T-helper 22 cell (primary cell): ENCODE data around the gene VPS26A.

Experiments used
- DNase-seq: peaks from one replicate; pipeline ENCODE4 v3.0.0-alpha.2; 2020; ENCODE audit warnings: low read depth

The VPS26A gene

DNA sequence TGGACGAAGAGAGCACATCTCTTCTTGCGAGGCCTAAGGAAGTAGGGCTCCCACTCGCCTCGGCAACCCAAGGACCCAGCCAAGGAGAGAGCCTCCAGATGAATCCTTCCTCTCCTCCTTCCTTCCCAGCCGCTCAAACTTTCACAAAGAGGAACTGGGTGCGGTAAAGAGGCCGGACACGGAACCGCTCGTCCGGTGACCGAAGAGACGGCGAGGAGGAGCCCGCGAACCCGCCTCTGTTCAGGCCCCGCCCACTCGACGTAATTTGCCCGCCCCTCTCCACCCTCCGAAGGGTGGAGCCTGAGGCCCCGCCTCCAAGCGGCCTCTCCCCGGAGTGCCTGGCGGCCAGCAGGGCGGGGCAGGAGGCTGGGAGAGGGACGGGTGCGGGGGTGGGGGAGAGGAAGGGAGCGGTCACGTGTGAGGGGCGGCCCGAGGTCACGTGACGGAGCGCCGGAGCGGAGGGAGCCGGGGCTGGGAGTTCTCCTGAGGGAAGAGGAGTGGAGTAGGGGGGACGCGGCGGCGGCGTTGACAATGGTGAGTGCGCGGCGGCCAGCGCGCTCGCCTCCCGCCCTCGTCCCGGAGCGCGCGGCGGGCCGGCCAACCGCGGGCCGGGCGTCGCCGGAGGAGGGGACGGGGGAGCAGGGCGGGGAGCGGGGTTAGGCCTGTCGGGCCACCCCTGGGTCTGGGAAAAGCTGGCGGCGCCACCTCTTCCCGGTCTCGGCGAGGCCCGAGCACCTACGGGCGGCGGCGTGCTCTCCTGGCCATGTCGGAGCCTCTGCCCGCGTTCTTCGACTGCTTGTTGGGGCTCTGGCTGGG lies at the start of gene VPS26A:
Gene VPS26A (plus strand): TSS at position 432 of the 816 bp plus-strand sequence. CDS start 100 bp downstream, at position 532.
- peak; percentile 98 for DNase-seq

DNA sequence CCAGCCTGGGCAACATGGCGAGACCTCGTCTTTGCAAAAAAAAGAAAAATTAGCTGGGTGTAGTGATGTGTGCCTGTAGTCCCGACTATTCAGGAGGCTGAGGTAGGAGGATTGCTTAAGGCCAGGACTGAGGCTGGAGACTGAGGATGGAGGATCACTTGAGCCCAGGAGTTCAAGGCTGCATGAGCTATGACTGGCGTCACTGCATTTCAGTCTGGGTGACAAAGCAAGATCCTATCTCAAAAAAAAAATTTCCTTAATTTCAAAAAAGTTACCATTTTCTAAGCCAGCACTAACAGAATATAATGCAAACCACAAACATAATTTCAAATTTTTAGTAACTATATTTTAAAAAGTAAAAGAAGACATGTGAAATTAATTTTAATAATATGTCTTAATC lies 49.4 kb upstream of the VPS26A start:
- no peak for DNase-seq

DNA sequence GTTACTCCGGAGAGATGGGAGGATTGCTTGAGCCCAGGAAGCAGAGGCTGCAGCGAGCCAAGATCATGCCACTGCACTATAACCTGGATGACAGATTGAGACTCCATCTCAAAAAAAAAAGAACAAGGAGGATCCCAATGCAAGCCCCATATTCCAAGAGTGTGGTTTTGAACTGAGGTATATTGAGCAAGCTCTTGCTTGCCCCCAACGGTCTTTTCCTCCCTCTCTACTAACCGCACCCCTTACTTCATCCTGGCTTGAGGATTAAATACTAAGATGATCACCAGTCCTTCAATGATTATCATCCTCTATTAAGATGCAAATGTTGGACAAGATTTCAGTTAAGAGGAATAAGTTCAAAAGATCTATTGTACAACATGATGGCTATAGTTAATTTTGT lies 48.5 kb upstream of the VPS26A start:
- no peak for DNase-seq

GRCh38 chr10:69078311-69078710 lies 45.7 kb upstream of the VPS26A start:
- no peak for DNase-seq

- DNase-seq: no peak
Measured at GRCh38 chr10:69080226-69080625, 43.8 kb upstream of the VPS26A start.

GRCh38 chr10:69086001-69086509 lies 37.9 kb upstream of the VPS26A start:
- no peak for DNase-seq

DNA sequence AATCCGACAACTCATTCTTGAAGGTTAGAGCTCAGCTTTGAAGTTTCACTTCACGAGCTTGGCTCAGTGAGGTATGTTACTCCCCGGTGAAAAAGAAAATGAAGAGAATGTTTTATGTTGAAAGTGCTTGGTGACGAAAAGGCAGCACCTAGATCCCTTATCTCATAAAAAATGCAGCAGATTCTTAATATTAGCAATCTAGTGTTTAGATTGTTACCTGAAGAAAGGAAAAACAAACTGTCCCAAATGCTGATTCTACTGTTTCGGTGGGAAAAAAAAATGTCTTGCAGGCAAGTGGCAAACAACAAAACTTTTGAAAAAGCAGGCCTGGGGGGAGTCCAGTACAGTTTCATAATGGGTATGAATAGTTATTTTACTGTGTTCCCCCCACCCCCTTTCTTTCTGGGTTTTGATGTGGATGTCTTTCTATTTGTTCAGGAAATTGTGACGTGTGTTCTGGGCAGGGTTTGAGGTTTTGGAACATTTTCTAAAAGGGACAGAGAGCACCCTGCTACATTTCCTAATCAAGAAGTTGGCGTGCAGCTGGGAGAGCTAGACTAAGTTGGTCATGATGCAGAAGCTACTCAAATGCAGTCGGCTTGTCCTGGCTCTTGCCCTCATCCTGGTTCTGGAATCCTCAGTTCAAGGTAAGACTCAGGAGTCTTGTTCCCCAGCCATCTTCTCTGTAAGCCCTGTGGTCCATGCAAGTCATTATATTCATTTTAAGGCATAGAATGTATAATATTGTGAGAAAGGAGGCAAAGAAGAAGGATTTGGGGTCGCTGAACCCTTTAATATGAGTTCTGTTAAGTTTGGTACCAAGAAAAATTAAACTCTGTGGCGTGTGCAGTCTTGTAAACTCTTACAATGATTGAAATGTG lies 36.1 kb upstream of the VPS26A start, which contains the start of gene SRGN:
Gene SRGN (plus strand): TSS at position 514 of the 881 bp plus-strand sequence. CDS start 55 bp downstream, at position 569.
- peak; percentile 69 for DNase-seq

DNA sequence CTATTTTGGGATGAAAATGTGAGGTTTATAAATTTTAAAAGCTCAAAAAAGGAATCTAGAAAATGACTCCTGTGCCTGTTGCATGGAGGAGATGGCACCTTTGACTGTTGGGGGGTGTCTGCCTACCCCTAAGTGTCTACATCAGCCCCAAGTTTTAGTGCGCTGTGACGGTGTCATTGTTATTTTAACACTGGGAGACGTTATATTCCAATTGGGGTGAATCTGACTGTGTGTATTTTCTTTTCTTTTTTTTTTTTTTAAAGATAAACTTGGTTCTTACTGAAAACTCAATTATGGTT lies 35.6 kb upstream of the VPS26A start:
- DNase-seq: no peak

DNA sequence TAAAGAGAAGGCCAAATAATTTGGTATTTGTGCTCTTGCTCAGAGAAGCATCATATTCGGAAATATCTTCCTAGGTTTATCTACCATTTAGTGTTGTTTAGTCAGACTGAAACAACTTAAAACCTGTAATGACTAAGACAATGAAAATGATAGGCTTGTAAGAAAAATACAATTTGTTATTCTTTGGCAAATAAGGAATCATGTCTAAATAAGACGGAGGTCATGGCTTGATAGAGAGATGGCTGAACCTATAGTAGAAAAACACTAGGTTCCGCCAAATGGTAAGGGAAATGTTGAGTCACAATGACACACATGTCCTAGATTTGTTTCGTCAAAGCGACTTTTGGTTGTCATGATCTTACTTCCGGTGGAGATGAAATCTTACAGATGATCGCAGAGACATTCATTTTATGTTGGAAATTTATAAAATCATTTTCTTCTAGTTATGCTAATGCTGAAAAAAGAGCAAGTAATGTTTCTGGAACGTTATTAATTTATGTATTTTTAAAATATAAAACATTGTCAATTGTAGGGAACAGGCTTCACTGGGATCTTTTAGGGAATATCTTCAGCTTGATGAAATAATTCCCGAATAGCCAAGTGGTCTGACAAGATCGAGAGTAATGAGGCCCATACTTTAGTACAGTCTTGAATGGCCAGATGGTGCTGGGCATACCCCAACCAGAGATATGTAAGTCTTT lies 35.0 kb upstream of the VPS26A start:
- peak; percentile 27 for DNase-seq

DNA sequence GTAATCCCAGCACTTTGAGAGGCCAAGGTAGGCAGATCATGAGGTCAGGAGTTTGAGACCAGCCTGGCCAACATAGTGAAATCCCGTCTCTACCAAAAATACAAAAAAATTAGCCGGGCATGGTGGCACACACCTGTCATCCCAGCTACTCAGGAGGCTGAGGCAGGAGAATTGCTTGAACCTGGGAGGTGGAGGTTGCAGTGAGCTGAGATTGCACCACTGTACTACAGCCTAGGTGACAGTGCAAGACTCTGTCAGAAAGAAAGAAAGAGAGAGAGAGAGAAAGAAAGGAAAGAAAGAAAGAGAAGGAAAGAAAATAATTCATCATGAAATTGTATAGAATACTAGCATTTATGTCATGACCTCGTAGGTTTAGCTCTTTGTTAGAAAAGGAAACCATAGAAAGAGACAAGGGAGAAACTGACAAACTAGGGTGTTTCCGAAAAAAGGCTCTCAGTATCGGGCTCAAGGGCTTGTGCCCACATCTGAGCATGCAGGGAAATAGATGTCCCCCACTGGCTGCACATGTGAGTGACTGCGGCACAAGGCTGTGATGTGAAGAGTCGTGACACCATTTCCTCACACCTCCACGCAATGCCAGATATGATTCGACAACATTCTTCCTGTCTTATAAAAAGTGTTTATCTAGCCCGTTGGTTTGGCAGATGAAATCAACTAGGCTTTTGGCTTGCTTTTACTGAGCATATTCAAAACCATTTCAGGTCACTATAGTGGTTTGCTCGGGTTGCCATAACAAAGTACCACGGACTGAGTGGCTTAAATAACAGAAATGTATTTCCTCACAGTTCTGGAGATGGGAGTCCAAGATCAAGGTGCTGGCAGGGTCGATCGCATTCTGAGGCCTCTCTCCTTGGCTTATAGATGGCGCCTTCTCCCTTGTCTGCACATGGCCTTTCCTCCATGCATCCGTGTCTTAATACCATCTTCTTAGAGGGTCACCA lies 34.1 kb upstream of the VPS26A start:
- peak; percentile 79 for DNase-seq

DNA sequence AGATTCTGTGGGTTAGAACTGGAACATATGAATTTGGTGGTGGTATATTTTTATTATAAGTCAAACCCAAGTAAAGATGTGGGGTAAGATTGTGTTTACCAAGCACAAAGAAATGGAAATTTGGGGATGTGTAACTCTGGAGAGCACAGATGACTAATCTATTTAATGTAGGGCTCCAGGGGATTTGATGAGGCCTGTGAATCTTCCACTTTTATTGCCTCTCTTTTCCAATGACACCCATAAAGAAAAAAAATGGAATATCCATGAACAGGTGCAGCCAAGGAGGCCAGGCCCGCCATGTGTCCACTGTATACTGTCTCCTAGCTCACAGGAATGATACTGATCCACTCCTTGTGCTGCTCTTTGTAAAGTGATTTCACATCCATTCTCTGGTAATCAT lies 33.3 kb upstream of the VPS26A start:
- no peak for DNase-seq

DNA sequence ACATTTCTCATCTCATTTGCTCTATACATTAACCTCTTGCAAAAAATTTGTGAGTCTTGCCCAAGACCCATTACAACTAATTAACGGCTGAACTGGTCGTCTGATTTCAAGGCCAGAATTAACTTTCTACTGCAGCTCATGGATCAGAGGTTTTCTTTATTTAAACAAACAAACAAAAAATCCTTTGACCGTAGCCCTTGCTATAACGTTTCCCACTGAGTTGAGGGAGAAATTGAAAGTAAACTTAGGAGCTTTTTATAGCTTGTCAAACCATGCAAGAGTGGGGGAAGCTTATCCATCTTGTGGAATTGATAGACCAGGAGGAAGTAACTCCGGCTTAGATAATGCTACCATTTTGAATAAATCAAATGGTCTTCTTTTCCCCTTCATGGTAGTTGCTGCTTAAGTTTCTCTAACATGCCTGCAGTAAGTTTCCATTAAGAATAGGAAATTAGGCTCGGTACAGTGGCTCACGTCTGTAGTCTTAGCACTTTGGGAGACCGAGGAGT lies 32.8 kb upstream of the VPS26A start:
- DNase-seq: no peak

DNA sequence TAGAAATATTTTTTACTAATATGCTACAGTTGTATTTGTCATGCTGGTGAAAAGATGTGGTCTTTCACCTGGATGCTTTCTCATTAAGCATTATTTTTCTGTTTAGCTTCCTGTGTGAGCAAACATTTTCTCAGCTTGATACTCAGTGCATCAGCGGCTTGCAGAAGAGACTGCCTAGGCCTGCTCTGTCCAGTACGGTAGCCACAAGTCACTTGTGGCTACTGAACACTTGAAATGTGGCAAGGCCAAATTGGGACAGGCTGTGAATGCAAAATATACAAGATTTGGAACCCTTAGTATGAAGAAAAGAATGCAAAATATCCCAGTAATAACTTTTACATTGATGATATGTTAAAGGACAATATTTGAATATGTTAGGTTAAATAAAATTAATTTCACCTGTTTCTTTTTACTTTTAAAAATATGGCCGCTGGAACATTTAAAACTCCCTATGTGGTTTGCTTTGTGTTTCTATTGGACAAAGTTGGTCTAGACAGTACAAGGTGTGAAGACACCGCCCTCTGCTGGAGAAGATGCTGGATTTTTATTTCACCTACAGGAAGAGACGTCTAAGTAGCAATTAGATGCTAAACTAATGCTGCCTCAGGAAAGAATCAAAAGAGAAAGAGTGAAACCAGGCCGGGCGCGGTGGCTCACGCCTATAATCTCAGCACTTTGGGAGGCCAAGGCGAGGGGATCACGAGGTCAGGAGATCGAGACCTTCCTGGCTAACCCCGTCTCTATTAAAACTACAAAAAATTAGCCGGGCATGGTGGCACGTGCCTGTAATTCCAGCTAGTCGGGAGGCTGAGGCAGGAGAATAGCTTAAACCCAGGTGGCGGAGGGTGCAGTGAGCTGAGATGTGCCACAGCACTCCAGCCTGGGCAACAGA lies 30.8 kb upstream of the VPS26A start:
- DNase-seq: peak; percentile 65

- no peak for DNase-seq
Measured at GRCh38 chr10:69093933-69094332, 30.0 kb upstream of the VPS26A start.

- no peak for DNase-seq
Measured at GRCh38 chr10:69096045-69096444, 27.9 kb upstream of the VPS26A start.

DNA sequence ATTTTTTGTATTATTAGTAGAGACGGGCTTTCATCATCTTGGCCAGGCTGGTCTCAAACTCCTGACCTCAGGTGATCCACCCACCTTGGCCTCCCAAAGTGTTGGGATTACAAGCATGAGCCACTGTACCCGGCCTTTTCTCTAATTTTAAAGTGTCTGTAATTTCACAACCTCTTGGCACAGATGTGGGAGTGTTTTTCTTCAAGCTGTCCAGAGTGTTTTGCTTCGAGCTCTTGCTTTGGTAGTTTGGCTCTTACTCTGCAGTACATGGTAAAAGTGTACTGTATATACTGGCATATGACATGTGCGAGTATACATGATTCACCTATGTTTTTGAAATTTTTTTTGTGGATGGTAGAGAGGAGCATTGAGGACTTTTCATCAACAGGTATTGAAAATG lies 26.2 kb upstream of the VPS26A start:
- no peak for DNase-seq

DNA sequence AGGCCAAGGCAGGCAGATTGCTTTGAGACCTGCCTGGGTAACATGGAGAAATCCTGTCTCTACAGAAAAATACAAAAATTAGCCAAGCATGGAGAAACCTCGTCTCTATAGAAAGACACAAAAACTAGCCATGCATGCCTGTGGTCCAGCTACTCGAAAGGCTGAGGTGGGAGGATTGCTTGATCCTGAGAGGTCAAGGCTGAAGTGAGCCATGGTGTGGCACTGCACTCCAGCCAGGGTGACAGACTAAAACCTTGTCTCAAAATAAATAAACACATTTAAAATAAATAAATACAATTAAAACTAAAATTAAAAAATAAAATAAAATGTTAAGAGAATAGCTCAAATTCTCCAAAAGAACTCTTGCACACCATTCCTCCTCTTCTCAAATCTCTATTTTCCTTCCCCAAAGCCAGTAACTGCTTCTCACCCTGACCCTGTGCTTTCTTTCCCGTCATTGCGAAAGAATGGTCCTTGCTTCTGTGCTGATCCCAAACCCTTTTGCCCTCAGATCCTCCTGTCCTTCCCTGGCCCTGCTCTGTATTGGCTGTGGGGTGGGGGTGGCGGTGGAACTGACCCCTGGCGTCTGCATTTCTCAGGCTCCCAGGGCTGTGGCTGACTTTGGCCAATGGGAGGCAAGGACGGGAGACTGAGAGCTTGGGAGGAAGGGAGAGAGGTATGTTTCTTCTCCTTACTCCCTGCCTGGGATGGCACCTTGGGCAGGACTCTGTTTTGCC lies 23.7 kb upstream of the VPS26A start:
- DNase-seq: no peak

DNA sequence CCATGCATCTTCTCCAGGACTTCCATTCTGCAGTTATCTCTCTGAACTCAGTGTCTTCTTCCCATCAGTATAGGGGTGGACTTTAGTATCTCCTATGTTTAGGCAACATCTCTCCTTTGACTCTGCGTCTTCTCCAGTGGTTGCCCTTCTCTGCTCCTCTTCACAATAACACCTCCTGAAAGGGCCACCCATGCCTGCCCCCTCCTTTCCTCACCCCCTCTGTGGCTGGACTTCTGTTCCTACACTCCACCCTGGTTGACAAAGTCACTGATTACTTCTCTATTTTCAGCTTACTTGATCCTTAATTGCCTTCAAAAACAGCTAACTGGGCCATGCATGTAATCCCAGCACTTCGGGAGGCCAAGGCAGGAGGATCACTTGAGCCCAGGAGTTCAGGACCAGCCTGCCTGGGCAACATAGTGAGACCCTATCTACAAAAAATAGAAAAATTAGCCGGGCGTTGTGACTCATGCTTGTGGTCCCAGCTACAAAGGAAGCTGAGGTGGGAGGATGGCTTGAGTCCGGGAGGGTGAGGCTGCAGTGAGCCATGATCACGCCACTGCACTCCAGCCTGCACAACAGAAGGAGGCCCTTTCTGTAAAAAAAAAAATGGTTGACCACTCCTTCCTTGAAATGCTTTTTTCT lies 22.4 kb upstream of the VPS26A start:
- DNase-seq: no peak

- no peak for DNase-seq
Measured at GRCh38 chr10:69102440-69102839, 21.5 kb upstream of the VPS26A start.
